ENCODE measurements around the gene NAPB.
"Not testable (repeated sequence)": the region's sequence is repeated elsewhere in the genome, so short reads cannot be mapped to it uniquely, and the experiment has no call there.

NAPB gene

DNA sequence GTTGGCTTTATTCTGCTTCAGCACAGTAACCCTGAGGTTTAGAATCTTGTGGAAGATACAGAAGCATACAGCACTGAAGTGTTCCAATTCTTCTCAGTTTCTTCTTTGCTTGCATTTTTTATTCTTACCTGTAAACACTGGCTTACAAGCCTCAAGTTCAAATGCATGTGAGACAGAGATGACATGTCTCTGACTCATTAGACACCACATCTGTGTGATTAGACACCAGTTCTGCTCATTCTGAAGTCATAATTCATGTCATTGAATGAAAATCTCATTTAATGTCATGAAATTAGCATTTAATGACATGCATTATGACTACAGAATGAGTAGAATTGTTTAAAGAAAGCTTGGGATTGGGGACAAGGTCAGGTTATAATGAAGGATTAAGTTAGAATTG is 53.5 kb downstream of the NAPB start:
- DNase-seq (ENCODE audit: low spot score) = no peak

DNA sequence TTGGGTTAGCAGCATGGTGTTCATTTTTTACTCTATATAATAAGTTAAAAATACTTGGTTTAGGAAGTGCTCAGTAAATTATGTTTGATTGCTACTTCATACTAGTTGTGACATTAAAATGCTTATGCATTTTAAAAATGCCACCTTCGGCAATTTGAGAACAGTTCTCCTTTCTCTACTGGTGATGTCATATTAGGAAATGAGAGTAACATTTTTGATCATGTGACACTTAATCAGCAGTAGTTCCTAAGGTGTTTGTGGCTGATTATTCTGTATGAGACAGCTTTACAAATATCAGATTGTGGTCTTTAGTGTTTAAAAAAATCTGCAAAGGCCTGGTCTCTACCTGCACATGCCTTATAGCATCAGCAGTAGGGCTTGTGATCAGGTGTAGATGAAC is 54.9 kb downstream of the NAPB start:
- no peak for DNase-seq (ENCODE audit: low spot score)

DNA sequence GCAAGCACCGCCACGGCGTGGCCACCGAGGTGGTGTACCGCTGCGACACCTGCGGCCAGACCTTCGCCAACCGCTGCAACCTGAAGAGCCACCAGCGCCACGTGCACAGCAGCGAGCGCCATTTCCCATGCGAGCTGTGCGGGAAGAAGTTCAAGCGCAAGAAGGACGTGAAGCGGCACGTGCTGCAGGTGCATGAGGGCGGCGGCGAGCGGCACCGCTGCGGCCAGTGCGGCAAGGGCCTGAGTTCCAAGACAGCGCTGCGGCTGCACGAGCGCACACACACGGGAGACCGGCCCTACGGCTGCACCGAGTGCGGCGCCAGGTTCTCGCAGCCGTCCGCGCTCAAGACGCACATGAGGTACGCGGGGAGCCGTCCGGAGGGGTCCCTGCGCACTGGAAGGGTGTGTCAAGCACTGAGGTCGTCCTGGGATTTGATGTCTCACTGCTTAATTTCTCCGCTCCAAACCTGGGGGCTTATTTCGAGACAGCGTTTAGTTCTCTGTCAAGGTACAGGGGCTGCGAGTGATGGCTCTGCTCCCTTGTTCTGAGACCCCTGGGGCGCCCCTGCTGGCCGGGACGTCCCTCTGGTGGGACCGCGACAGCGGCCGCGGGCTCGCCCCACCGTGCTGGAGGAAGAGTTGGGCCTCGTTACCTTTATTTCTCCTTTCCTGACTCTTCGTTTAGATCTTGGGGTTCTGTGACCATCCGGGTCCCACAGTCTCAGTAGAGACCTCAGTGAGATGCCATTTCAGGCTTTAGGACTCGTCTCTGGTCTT is 55.7 kb downstream of the NAPB start:
- no peak for DNase-seq (ENCODE audit: low spot score)

DNA sequence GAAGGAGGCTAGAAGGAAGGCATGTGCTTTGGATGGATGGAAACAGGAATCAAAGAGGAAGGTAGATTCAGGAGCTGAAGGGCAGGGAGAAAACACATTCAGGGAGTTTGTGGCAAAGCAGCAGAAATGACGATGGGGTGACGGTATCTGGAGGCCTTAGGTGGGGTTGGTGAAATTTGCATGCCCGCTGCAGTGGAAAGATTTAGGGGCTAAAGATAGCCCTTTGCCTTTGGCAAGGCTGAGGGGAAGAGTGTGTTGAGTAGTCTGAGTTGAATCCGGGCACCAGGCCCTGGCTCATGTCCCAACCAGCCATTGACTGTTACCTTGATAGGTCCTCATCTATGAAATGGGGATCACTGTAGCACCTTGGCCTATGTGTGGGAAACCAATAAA is 58.0 kb downstream of the NAPB start:
- no peak for DNase-seq (ENCODE audit: low spot score)

DNA sequence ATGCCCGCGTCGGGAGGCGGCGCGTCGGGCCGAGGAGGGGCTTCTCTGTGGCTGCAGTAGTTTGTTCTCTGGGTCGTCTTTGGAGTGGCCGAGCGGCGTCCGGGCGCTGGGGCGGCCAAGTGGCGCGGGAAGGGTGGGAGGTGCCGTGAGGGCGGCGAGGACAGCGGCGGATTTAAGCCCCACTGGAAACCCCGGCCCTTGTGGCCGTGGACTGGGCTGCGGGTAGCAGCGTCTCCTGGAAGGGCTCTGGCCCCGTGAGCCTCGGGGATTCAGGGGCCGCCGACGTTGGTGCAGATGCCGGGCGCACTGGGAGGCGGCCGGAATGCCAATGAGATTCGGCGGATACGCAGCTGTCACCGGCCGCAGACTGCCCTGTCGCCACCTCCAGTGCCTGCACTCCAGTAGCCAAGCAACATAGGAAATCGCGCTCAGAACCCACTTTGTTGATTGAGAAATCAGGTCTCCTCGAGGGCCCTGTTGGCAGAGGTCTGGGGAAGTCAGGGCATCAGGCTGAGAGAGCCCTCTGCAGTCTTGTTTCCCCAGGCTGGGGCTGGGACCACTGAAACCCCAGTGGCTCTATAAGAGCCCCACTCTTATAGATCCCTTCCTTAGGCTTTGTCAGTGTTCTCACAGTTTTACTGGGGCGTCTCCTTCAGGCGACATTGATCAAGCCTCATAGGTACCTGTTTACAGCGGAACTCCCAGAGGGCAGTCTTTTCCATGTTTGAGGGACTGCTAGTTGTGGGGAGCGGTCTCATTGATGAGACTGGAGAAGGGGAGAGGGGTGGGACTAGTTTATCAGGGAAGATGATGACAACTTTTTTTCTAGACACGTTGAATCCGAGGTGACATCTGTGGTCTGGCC is 58.7 kb downstream of the NAPB start:
- peak; percentile 38 for DNase-seq (ENCODE audit: low spot score)

DNA sequence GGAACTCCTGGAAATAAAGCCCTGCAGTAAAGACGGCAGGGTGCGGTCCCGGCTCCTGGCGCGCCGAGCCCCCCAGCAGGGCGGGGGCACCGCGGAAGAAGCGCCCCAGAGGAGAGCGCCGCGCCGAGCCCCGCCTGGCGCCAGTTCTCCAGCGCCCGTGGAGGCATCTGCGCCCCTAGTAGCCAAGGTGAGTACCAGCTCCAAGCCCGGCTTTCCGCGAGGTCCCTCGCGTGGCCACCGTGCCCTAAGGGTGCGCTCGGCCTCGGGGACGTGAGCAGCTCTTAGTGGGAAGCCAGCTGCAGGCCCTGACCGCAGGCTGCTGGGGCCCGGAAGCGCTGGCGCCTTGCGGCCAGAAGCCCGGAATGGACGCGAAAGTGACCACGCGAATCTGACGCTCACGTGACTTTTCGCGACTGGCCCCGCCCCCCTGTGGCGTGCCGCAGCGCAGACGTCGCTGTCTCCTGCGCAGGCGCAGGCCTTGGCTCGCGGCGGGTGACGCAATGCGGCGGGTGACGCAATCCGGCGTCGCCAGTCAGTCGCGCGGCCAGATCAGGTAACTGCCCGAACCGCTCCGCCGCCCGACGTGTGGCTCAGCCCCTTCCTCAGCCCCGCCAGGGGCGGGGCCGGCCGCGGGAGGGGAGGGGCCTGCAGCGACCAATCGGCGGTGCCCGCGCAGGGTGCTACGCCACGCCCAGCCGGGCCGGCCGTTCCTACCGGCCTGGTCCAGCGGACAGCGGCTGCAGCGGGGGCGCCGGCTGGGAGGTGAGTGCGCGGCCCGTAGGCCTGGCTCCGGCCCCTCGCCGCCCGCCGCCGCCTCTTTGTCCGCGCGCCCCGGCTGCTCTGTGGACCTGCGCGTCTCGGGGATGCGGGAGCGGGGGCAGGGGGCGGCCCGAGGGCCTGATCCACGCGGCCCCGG is 59.6 kb downstream of the NAPB start, which contains the start of gene GZF1:
Gene GZF1, plus strand, starts transcription at position 707 of the 916 bp plus-strand sequence. CDS start 2,202 bp downstream, outside the sequence.
- DNase-seq (ENCODE audit: low spot score) = peak; percentile 98

DNA sequence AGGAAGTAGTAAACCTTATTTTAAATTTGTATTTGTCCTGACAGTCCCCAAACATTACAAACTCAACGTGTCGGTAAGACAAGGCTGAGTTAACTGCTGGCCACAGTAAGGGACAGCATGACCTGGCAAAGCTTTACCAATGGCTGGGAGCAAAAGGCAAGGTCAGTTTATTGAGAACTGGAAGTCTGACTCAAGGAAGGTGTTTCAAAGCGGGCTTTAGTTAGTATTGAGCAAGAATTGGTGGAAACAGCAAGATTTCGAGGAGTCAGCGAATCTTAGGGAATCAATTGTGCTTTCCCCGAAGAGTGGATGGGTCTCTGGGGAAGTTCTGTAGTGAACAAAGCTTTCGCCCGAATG is 60.2 kb downstream of the NAPB start:
- peak; percentile 56 for DNase-seq (ENCODE audit: low spot score)

DNA sequence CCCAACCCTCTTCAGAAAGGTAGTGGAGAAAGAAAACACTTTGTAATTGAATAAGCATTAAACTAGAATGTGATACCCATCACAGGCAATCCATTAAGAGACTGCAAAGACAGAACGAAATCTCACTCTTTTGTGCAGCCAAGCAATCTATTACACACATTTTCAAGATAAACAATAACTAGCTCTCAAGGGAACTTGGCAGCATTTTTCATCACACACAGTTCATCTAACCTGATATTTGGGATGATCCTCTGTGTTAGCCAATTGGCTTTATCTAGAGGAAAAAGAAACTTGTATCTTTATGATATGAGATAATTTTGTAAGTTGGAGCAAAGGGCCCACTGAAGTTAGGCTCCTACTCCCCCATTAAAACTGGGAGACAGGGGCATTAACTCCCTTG is 60.8 kb downstream of the NAPB start:
- no peak for DNase-seq (ENCODE audit: low spot score)

DNA sequence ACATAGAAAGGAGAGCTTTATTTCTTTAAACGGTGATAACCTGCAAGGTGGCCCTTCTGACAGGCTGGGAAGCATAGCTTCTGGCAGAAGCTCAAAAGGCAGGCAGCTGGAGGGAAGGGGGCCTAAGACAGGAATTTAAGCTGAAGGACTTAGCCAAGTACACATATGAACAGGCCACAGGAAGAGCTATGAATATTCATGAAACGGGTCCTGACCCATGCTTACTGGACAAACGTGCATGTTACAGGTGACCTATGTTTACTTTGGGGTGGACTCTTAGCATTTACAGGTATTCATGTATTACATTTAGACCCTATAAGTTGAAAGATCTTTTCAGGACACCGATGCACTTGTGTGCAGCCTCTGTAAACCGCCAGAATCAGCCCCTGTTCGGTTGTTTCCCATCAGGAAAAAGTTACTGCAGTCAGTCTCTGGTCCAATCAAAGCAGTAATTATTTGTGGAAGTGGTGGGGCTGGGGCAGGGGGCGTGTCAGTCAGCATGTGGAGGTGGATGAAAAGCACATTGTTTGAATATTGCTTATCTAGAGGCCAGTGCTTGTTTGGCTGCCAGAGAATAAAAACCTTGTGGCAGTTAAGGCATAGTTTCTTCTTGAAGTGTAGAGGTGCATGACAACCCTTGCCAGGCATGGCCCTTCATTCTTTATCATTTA is 62.2 kb downstream of the NAPB start:
- DNase-seq (ENCODE audit: low spot score) = no peak

DNA sequence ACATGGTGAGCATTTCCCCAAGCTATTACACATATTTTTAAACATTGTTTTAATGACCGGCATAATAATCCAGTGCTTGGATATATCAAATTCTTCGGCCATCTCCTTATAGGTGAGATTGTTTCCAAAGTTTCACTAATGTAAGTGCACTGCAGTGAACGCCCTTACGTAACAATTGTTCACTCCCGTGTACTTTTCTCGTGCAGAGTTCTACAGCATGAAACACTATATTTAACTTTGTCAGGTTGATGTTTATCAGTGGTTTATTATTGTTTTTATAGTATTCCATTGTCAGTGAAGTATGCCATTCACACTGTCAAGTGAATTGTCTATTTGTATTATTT is 62.8 kb downstream of the NAPB start:
- no peak for DNase-seq (ENCODE audit: low spot score)

DNA sequence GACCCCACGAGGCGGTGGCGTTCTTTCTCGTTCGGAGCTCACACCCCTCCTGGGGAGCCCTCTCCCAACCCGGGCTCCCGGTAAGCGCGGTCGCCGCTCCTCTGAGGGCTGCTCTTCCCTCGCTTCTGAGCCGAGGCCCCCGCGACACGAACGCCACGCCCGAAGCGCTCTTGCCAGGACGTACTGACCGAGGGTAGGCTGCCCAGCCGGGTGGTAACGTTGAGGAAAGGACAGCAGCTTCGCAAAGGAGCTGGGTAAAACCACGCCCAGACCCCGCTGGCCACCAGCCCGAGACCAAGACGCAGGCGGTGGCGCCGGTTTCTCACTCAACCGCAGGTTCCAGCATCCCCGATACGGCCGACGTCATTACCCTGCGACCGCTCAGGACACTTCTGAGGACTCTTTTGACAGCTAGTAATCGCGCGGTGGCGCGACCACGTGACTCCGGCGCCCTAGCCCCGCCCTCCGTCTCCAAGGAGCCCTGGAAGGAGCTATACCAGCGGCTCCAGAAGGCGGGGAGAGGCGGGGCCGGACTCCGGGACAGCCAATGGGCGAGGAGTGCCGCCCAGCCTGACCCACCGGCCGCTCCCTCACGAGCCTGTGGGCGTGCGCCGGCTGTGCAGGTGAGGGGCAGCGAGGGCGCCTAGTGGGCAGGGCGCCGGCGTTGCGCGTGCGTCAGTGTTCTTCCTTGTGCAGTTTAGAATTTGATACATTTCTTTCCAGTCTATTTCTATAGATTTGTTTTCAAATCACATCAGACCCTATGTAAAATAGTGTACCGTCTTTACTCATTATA is 63.3 kb downstream of the NAPB start:
- DNase-seq (ENCODE audit: low spot score) = peak; percentile 97

DNA sequence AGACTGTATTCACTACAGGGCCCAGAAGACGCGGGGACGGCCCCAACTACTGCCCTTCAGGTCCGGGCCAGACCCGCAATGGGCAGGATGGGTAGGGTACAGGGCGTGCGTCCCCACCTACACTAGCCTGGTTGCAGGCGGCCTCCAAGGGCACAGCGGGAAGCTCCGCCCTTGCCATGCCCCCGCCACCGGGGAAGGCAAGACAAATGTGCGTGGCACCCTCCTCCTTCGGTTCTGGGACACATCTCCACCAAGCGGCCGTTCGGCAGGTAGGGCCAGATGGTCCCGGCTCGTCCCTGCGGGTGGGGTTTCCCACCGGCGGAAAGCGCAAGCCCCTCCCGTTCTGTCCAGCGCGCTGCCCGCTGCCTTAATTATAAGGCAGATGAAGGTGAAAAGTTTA is 65.1 kb downstream of the NAPB start:
- no peak for DNase-seq (ENCODE audit: low spot score)

DNA sequence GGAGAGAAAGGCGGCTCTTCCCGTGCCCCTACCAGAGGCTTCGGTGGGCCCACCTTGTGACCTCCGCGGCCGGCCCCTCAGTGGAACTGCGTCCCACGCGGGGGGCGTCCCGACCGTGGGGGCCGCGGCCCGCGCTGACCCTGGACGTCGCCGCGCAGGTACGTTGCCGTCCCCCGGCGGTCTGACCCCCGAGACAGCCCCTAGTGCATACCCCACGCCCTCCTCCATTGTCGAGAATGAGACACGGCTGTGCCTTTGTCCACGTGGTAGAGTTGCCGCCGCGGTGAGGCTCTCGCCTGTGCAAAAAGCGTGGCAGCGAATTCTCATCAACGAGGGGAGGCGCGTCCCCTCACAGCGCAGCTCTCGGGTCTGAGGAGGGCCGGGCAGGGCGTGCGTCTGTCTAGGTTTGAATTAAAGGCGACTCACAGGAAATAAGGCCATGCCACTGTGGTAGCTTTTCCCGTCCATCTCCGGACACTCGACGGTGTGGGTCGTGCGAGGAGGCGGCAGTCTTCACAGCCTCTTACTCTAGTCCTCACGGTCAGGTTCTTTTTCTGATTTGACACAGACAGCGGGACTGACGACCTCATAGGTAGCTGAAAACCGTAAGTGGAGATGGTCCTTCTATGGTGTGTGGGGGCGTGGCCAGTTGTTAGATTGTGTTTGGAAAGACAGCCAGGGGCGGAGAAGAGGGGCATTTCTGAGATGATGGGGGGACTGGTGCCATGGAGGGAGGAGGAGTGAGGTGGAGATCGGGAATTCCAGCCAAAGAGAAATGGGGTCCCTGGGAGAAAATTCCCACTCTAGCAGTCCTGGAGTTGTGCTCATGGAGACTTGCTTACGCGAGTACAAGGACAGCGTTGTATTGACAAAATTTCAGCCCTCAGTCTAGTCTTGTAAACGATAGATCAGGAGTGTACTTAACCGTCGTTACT is 70.1 kb downstream of the NAPB start:
- DNase-seq (ENCODE audit: low spot score) = peak; percentile 32

DNA sequence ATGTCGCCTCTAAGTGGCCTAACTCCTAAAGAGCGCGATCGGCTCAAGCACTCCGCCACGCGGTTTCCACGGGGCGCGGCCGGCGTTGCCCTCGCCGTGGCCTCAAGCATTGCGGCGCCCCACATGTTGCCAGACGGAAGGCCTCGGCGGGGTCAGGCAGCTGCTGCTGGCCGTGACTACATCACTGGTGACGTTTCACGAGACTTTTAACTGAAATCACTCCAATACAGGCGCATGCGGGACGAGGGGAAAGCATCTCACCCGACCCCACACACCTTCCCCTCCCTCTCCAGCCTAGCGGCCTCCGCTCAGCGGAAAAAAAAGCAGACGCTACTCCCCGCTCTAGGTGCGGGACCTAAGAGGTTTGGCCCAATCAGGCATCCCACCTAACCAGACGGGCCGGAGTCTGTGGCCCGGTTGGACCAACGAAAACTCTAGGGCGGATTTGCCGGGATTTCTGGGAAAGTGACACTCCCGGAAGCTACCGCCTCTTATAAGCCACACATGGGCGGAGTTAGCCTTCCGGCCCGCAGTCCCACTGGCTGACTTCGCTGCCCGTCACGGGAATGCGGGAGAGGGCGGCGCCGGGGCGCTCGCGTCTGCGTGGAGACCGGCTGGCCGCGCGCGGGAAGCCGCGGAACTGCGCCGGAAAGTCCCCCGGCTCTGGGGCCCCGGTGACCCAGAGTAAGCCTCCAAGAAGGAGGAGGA is 70.9 kb downstream of the NAPB start, which contains the start of gene NXT1:
Gene NXT1, plus strand, starts transcription at position 596 of the 708 bp plus-strand sequence. CDS start 3,251 bp downstream, outside the sequence.
- DNase-seq (ENCODE audit: low spot score) = peak; percentile 99

DNA sequence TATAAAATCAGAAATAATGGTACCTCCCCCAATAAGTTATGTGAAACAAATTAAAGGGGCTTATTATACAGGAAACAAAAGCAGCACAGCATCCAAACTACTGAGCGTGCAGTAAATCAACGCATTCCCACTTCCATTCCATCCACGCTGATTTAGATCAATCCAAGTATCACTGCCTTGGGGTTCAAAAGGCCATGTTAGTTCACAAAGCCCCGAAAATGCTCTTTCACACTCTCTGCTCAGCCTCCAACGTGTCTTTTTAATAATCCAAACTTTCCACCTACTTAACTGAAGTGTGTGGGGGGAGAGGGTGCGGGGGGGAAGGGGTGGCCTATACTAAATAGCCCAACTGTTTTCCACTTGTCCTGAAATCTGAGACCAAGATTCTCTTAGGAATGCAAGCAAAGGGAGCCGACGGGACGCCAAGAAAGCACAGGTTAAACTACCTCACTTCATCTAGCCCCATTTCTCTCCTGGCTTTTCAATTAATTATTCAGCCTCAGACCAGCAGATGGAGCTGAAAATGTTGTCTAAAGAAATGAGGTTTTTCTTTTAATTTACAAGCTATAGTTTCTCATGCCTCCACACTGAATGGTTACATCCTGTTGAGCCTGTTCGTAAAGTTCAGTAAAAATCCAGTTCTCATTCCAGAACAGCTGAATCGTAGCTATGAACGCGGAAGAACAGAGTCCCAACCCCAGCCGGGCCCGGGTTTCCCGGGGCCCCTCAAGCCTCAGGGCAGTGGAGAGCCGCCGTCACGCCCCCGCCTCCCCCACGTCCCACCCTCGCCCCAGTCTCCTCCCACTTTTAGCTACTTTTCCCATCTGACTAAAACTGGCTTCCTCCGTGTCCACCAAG is 71.7 kb downstream of the NAPB start:
- no peak for DNase-seq (ENCODE audit: low spot score)

DNA sequence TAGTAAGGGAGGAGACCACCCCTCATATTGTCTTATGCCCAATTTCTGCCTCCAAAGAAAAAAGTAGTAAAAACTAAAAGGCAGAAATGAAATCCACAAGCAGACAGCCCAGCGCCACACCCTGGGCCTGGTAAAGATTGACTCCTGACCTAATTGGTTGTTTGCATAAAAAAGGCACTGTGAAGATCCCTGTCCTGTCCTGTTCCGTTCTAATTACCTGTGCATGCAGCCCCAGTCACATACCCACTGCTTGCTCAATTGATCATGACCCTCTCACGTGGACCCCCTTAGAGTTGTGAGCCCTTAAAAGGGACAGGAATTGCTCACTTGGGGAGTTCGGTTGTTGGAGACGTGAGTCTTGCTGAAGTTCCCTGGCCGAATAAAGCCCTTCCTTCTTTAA is 72.8 kb downstream of the NAPB start:
- DNase-seq (ENCODE audit: low spot score) = not testable (repeated sequence)

DNA sequence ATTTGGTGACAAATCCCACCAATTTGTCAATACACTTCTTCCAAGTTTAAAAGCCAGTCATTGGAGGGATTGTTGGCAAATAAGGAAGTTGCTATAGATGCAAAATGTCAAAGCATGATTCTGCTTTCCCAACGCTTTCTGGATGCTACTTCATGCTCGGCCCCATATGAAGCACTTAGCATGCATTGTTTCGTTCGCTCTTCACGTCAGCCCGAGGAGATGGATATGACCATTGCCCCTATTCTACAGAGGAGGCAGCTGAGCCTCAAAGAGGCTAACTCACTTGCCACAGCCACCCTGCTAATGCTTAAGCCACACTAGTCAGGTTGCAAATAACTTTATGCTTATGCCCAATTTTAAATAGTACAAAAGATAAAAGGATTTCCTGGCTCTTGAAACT is 73.5 kb downstream of the NAPB start:
- no peak for DNase-seq (ENCODE audit: low spot score)

DNA sequence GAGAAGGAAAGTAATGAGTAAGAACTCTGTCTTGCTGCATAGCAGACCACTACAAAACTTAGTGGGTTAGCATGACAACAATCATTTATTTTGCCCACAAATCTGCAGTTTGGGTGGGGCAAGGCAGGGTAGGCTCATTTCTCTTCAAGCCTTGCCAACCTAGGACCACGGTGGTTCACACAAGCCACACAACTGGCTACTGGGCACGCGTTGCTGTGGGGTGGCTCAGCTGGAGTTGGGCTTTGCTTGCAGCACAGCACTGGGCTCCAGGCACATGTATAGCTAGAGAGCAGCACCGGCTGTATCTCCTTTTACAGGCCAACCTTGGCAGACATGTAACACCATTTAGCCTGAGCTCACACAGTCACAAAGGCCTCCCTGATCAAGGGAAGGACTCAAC is 75.3 kb downstream of the NAPB start:
- no peak for DNase-seq (ENCODE audit: low spot score)

All from pons (tissue), 1 donor.